Duodenal mucosa (tissue), 2 donors: ENCODE results near the gene PLCB1.

Experiments used
- H3K27ac ChIP-seq: one replicate; pipeline ENCODE4 v1.7.0; 2013; ENCODE audit warnings: low read depth, low read length
- H3K27me3 ChIP-seq, 2 donors: one replicate each; pipeline ENCODE4 v1.7.0; 2013; ENCODE audit warnings: low read length in 2 of 2, control low read depth in 1 of 2; ENCODE audit not compliant: insufficient read depth in 2 of 2, control insufficient read depth in 1 of 2
- H3K36me3 ChIP-seq, 2 donors: one replicate each; pipeline ENCODE4 v1.7.0; 2013; ENCODE audit warnings: low read length in 2 of 2, control low read depth in 1 of 2; ENCODE audit not compliant: insufficient read depth in 2 of 2, control insufficient read depth in 1 of 2
- H3K4me1 ChIP-seq, 2 donors: one replicate each; pipeline ENCODE4 v1.7.0; 2013; ENCODE audit warnings: low read length in 2 of 2, control low read depth in 1 of 2; ENCODE audit not compliant: insufficient read depth in 2 of 2, control insufficient read depth in 1 of 2
- H3K4me3 ChIP-seq, 2 donors: one replicate each; pipeline ENCODE4 v1.7.0; 2013; ENCODE audit warnings: low read length in 2 of 2, low read depth in 1 of 2
- H3K9ac ChIP-seq, 2 donors: one replicate each; pipeline ENCODE4 v1.7.0; 2013; ENCODE audit warnings: low read length in 2 of 2, low read depth in 1 of 2
- H3K9me3 ChIP-seq, 2 donors: one replicate each; pipeline ENCODE4 v1.7.0; 2013; ENCODE audit warnings: low read length in 2 of 2, control low read depth in 1 of 2; ENCODE audit not compliant: control insufficient read depth in 1 of 2

Gene PLCB1

DNA sequence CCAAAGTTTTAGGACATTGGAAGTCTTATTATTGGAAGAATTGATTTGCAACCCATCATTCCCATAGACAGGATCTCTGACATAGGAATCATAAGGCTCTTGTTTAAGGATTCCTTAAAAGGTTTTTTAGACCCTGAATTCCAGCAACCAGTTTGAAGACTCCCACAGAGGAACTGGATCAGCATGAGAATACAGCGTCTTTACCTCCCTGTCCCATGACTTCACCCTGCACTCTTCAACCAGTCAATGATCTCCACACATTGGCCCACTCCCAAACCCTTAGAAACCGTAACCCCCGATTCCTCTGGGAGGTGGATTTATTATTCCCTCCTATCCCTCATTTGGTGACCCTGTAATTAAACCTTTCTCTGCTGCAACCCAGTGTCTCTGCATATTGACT is 786.1 kb downstream of the PLCB1 start:
- Histone ChIP-seq H3K4me3 (no peak overlapping the region), H3K36me3 (no peaks in the 10 kb centered on the region), H3K9me3 (peaks cover 0 to 6% of the 10 kb centered on the region in 2 donors)

DNA sequence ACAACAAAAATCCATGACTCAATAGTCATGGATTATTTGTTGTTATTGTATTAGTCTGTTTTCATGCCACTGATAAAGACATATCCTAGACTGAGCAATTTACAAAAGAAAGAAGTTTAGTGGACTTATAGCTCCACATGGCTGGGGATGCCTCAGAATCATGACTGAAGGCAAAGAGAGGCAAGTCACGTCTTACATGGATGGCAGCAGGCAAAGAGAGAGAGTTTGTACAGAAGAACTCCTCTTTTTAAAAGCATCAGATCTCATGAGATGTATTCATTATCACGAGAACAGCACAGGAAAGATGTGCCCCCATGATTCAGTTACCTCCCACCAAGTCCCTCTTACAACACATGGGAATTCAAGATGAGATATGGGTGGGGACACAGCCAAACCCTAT is 792.5 kb downstream of the PLCB1 start:
- no peak overlapping the region for H3K27ac ChIP-seq
- no peaks in the 10 kb centered on the region for H3K4me1 ChIP-seq
- no peaks in the 10 kb centered on the region for H3K36me3 ChIP-seq
- H3K4me3 ChIP-seq: no peak overlapping the region
- no peaks in the 10 kb centered on the region for H3K27me3 ChIP-seq
- H3K9ac ChIP-seq: no peak overlapping the region
- H3K9me3 ChIP-seq: no peaks in the 10 kb centered on the region

More for the DNA sequence above, 786.1 kb downstream of the PLCB1 start:
- no peaks in the 10 kb centered on the region for H3K4me1 ChIP-seq
- H3K27me3 ChIP-seq: no peaks in the 10 kb centered on the region
- no peak overlapping the region for H3K9ac ChIP-seq
- no peak overlapping the region for H3K27ac ChIP-seq

DNA sequence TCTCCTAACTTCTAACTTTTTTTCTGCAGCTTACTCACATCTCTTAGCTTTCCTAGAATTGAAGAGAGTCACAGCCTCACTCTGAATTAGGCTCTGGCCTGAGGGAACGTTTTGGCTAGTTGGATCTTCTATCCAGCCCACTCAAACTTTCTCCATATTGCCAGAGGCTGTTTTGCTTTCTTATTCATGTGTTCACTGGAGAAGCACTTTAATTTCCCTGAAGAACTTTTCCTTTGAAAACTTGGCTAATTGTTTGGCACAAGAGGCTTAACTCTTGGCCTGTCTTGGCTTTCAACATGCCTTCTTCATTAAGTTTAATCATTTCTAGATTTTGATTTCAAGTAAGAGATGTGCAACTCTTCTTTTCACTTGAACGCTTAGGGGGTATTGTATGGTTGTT is 798.7 kb downstream of the PLCB1 start:
- H3K27me3 ChIP-seq: no peaks in the 10 kb centered on the region
- no peaks in the 10 kb centered on the region for H3K36me3 ChIP-seq
- H3K4me3 ChIP-seq: no peak overlapping the region
- no peaks in the 10 kb centered on the region for H3K9me3 ChIP-seq
- no peak overlapping the region for H3K9ac ChIP-seq
- no peaks in the 10 kb centered on the region for H3K4me1 ChIP-seq
- no peak overlapping the region for H3K27ac ChIP-seq

DNA sequence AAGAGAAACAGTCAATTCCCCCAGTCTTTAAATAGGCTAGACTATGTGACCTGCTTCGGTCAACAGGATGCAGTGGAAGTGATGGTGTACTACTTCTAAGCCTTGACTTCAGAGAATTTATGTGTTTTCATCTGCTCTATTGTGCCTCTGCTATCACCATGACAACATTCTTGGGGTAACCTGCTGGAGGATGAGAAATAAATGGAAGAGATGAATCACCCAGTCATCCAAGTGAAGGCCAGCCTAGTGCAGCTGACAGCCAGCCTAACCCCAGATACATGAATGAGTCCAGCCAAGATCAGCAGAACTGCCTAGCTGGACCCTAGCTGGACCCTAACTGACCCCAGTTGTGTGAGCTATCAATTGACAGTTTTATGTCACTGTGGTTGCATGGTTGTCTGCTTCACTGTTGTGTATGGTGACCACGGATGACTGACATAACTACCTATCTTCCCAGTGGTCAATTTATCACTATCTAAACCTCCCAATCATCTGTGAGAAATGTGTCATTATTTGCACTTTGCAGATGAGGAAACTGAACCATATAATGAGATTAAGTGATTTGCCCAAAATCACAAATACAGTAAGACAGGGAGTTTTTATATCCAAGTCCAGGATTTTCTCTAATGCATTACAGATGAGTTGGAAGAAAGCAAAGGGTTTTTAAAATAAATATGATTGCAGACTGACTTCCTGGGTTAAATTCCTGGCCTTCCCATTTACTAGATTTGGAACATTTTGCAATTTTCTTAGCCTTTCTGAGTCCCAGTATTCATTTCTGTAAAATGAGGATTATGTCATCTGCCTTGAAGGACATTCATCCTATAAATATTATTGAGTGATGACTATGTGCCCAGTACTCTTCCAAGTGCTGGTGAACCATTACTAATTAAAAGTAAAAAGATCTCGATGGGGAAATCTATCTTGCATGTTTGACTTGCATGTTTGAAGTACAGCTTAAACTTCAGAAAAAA is 800.4 kb downstream of the PLCB1 start:
- Histone ChIP-seq H3K27ac (no peak overlapping the region), H3K4me1 (no peaks in the 10 kb centered on the region), H3K9me3 (no peaks in the 10 kb centered on the region), H3K27me3 (no peaks in the 10 kb centered on the region), H3K4me3 (no peak overlapping the region), H3K36me3 (no peaks in the 10 kb centered on the region), H3K9ac (no peak overlapping the region)

DNA sequence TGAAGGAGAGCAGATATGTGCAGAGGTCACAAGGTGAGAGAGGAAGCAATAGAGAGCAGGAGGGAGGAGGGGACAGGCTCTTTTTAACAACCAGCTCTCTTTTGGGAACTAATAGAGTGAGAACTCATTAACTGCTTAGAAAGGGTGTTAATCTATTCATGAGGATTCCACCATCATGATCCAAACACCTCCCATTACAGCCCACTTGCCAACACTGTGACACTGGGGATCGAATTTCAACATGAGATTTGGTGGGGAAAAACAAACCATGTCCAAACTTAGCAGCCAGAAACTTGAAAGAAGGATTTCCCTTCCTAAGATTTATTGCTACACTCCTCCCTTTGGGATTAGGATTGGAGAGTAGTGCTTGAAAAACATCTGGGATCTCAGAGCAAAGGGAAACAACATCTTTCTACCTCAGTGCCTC is 801.3 kb downstream of the PLCB1 start:
- Histone ChIP-seq H3K9me3 (no peaks in the 10 kb centered on the region), H3K4me1 (no peaks in the 10 kb centered on the region), H3K27ac (no peak overlapping the region), H3K27me3 (no peaks in the 10 kb centered on the region), H3K9ac (no peak overlapping the region), H3K4me3 (no peak overlapping the region), H3K36me3 (no peaks in the 10 kb centered on the region)

DNA sequence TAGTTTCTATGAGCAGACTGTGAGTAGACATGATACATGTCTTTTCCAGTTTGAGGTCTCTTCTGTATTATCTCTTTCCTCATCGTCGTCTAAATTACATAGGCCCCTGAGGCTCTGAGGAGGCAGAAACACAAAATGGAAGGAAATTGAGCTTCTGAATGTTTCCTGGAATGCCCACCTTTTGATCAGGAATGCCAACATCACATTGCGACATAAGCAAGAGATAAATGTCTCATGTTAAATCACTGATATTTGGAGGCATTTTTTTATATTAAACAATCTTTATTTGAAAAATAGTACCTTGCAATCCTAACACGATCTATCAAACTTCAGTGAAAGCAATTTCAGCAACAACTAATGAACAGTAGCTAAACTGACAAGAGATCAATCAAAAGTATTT is 802.3 kb downstream of the PLCB1 start:
- Histone ChIP-seq H3K27me3 (no peaks in the 10 kb centered on the region), H3K27ac (no peak overlapping the region), H3K4me1 (no peaks in the 10 kb centered on the region), H3K9ac (no peak overlapping the region), H3K9me3 (no peaks in the 10 kb centered on the region), H3K4me3 (no peak overlapping the region), H3K36me3 (no peaks in the 10 kb centered on the region)
